Effector CD8-positive, alpha-beta T cell (primary cell): ENCODE results near the gene GPR153.
A peak's percentile ranks its signal among the peaks of the same experiment; 100 is the strongest.
"Not testable (repeated sequence)": the region's sequence is repeated elsewhere in the genome, so short reads cannot be mapped to it uniquely, and the experiment has no call there.

Source experiments
- DNase-seq: peaks from one replicate; lab custom pipeline; 2025; lab: John Stamatoyannopoulos, UW
- total RNA-seq, 4 experiments: gene quantifications; one replicate each; lab custom pipeline; 2026; lab: John Stamatoyannopoulos, UW

GPR153 gene
- total RNA-seq = 2.2 to 42.0 (median 22.1) reads per million in 4 experiments

GRCh38 chr1:6260961-6261614, at the start of gene GPR153:
GPR153 (minus strand) TSS chr1:6261098; CDS start chr1:6254905, 6,193 bp downstream.
- peak; percentile 9 for DNase-seq

GRCh38 chr1:6310116-6310848, 49.4 kb upstream of the GPR153 start:
- DNase-seq = no peak

- DNase-seq = no peak
Measured at GRCh38 chr1:6309564-6309963, 48.7 kb upstream of the GPR153 start.

- DNase-seq = no peak
Measured at GRCh38 chr1:6308449-6308848, 47.6 kb upstream of the GPR153 start.

- not testable (repeated sequence) for DNase-seq
Measured at GRCh38 chr1:6307682-6308081, 46.8 kb upstream of the GPR153 start.

GRCh38 chr1:6307099-6307498, 46.2 kb upstream of the GPR153 start:
- no peak for DNase-seq

- DNase-seq = no peak
Measured at GRCh38 chr1:6303397-6304012, 42.6 kb upstream of the GPR153 start.

- no peak for DNase-seq
Measured at GRCh38 chr1:6302568-6302967, 41.7 kb upstream of the GPR153 start.

GRCh38 chr1:6301526-6301925, 40.6 kb upstream of the GPR153 start:
- no peak for DNase-seq

GRCh38 chr1:6300342-6301048, 39.6 kb upstream of the GPR153 start:
- DNase-seq = no peak

- no peak for DNase-seq
Measured at GRCh38 chr1:6299557-6300165, 38.8 kb upstream of the GPR153 start.

GRCh38 chr1:6298940-6299465, 38.1 kb upstream of the GPR153 start:
- DNase-seq = no peak

- no peak for DNase-seq
Measured at GRCh38 chr1:6298530-6298929, 37.6 kb upstream of the GPR153 start.

- DNase-seq = no peak
Measured at GRCh38 chr1:6295910-6296309, 35.0 kb upstream of the GPR153 start.

GRCh38 chr1:6294890-6295556, 34.1 kb upstream of the GPR153 start:
- no peak for DNase-seq

- no peak for DNase-seq
Measured at GRCh38 chr1:6294080-6294889, 33.4 kb upstream of the GPR153 start.

- DNase-seq = no peak
Measured at GRCh38 chr1:6292102-6292501, 31.2 kb upstream of the GPR153 start.

- DNase-seq = no peak
Measured at GRCh38 chr1:6288665-6289064, 27.8 kb upstream of the GPR153 start.

GRCh38 chr1:6288026-6288425, 27.1 kb upstream of the GPR153 start:
- DNase-seq = no peak

GRCh38 chr1:6287431-6287886, 26.6 kb upstream of the GPR153 start:
- no peak for DNase-seq
